Ishikawa (cell line): ENCODE measurements around the gene GPR78.

Experiments
- CREB1 ChIP-seq: IDR thresholded peaks from 2 replicates; pipeline ENCODE4 v1.6.1; 2012; ENCODE audit warnings: low read depth
- EGR1 ChIP-seq: IDR thresholded peaks from 2 replicates; pipeline ENCODE4 v1.6.1; 2012
- EP300 ChIP-seq: IDR thresholded peaks from 2 replicates; pipeline ENCODE4 v1.6.1; 2012; ENCODE audit warnings: borderline replicate concordance
- TAF1 ChIP-seq: IDR thresholded peaks from 2 replicates; pipeline ENCODE4 v1.6.1; 2012; ENCODE audit warnings: low read depth, mild to moderate bottlenecking
- YY1 ChIP-seq: IDR thresholded peaks from 2 replicates; pipeline ENCODE4 v1.6.1; 2012; ENCODE audit warnings: low read depth
- ZBTB7A ChIP-seq: IDR thresholded peaks from 2 replicates; pipeline ENCODE4 v1.6.1; 2012; ENCODE audit warnings: low read depth
- TF ChIP-seq, protein P1 (sequence below): IDR thresholded peaks from 2 replicates; pipeline ENCODE4 v1.6.1; 2012; ENCODE audit warnings: low read depth, mild to moderate bottlenecking
- TF ChIP-seq, protein P2 (sequence below): IDR thresholded peaks from 2 replicates; pipeline ENCODE4 v1.6.1; 2012
- TF ChIP-seq, protein P3 (sequence below): IDR thresholded peaks from 2 replicates; pipeline ENCODE4 v1.6.1; 2012

DNA sequence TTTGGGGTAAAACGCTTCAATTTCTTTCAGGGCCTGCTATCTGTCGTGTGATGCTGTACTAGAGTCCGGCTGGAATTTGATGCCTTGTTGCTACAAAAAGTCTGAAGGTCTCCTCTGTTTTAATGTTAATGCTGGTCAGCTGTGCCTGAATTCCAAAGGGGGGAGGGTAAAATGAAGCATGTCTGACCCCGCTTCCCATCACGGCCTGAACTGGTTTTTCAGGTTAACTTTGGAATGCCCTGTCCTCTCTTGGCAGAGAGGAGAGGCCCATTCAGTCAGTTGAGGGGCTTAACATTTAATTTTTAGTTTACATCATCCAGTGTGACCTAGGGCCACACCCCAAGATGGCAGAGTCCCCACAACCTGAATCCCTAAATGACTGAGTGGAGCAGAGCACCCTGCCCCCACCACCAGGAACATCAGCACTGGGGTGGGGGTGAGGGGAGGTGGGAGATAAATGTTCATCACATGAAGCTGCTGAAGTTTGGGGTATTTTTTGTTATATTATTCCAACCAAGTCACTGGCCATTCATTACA is 47.9 kb upstream of the GPR78 start:
- TF ChIP-seq EP300 (no peak), CREB1 (no peak), TAF1 (no peak), YY1 (no peak), ZBTB7A (no peak), EGR1 (no peak)
- TF ChIP-seq, protein P1, sequence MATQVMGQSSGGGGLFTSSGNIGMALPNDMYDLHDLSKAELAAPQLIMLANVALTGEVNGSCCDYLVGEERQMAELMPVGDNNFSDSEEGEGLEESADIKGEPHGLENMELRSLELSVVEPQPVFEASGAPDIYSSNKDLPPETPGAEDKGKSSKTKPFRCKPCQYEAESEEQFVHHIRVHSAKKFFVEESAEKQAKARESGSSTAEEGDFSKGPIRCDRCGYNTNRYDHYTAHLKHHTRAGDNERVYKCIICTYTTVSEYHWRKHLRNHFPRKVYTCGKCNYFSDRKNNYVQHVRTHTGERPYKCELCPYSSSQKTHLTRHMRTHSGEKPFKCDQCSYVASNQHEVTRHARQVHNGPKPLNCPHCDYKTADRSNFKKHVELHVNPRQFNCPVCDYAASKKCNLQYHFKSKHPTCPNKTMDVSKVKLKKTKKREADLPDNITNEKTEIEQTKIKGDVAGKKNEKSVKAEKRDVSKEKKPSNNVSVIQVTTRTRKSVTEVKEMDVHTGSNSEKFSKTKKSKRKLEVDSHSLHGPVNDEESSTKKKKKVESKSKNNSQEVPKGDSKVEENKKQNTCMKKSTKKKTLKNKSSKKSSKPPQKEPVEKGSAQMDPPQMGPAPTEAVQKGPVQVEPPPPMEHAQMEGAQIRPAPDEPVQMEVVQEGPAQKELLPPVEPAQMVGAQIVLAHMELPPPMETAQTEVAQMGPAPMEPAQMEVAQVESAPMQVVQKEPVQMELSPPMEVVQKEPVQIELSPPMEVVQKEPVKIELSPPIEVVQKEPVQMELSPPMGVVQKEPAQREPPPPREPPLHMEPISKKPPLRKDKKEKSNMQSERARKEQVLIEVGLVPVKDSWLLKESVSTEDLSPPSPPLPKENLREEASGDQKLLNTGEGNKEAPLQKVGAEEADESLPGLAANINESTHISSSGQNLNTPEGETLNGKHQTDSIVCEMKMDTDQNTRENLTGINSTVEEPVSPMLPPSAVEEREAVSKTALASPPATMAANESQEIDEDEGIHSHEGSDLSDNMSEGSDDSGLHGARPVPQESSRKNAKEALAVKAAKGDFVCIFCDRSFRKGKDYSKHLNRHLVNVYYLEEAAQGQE = no peak
- TF ChIP-seq, protein P2, sequence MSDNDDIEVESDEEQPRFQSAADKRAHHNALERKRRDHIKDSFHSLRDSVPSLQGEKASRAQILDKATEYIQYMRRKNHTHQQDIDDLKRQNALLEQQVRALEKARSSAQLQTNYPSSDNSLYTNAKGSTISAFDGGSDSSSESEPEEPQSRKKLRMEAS = no peak
- TF ChIP-seq, protein P3, sequence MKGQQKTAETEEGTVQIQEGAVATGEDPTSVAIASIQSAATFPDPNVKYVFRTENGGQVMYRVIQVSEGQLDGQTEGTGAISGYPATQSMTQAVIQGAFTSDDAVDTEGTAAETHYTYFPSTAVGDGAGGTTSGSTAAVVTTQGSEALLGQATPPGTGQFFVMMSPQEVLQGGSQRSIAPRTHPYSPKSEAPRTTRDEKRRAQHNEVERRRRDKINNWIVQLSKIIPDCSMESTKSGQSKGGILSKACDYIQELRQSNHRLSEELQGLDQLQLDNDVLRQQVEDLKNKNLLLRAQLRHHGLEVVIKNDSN = no peak
